HepG2 (cell line): ENCODE measurements around the gene MMP28. TPM values are rescaled to one million over a fixed set of nuclear protein-coding genes. Genes with fewer than 3 reads are reported as not detected.

Source experiments
- CREB3 ChIP-seq: sonication (generic); formaldehyde crosslinking; IDR thresholded peaks from 2 replicates; pipeline ENCODE4 v1.5.0; 2020; ENCODE audit warnings: missing genetic modification reagents
- ELF4 ChIP-seq: sonication (generic); formaldehyde crosslinking; IDR thresholded peaks from 2 replicates; pipeline ENCODE4 v1.5.0; 2020; ENCODE audit warnings: missing genetic modification reagents, mild to moderate bottlenecking, moderate library complexity, borderline replicate concordance
- GLI4 ChIP-seq: sonication (generic); formaldehyde crosslinking; IDR thresholded peaks from 2 replicates; pipeline ENCODE4 v1.5.1; 2020; ENCODE audit warnings: missing genetic modification reagents, mild to moderate bottlenecking, moderate library complexity, borderline replicate concordance
- GTF2F1 ChIP-seq: fragments of 150-350 bp; IDR thresholded peaks from 2 replicates; pipeline ENCODE4 v1.6.1; 2014; ENCODE audit warnings: low read length
- RCOR2 ChIP-seq: IDR thresholded peaks from 2 replicates; pipeline ENCODE4 v1.6.1; 2016; ENCODE audit warnings: missing biosample characterization, missing genetic modification reagents
- REL ChIP-seq: sonication (generic); formaldehyde crosslinking; conservative IDR thresholded peaks from 2 replicates; pipeline ENCODE4 v1.8.0; 2022; ENCODE audit warnings: mild to moderate bottlenecking, missing genetic modification reagents, moderate library complexity
- SYNCRIP ChIP-seq: fragments of 200-400 bp; formaldehyde crosslinking; IDR thresholded peaks from 2 replicates; pipeline ENCODE4 v1.6.1; 2018; ENCODE audit warnings: mild to moderate bottlenecking, low read depth, low read length; ENCODE audit not compliant: insufficient read depth
- ZBTB33 ChIP-seq: sonication (generic); formaldehyde crosslinking; IDR thresholded peaks from 2 replicates; pipeline ENCODE4 v1.4.0; 2020; ENCODE audit warnings: missing genetic modification reagents
- ZEB1 ChIP-seq: IDR thresholded peaks from 2 replicates; pipeline ENCODE4 v1.6.1; 2012; ENCODE audit warnings: mild to moderate bottlenecking, low read depth, inconsistent platforms; ENCODE audit not compliant: insufficient replicate concordance
- ZFP91 ChIP-seq: sonication (generic); formaldehyde crosslinking; IDR thresholded peaks from 2 replicates; pipeline ENCODE4 v1.9.0; 2022; ENCODE audit warnings: missing genetic modification reagents, mild to moderate bottlenecking, borderline replicate concordance
- ZNF18 ChIP-seq: sonication (generic); formaldehyde crosslinking; IDR thresholded peaks from 2 replicates; pipeline ENCODE4 v1.8.0; 2022; ENCODE audit warnings: mild to moderate bottlenecking, missing genetic modification reagents; ENCODE audit not compliant: insufficient replicate concordance
- ZNF274 ChIP-seq: sonication (generic); formaldehyde crosslinking; IDR thresholded peaks from 2 replicates; pipeline ENCODE4 v1.5.1; 2020; ENCODE audit warnings: mild to moderate bottlenecking, missing genetic modification reagents
- ZNF280B ChIP-seq: sonication (generic); formaldehyde crosslinking; IDR thresholded peaks from 2 replicates; pipeline ENCODE4 v1.5.0; 2020; ENCODE audit warnings: missing genetic modification reagents, mild to moderate bottlenecking, borderline replicate concordance
- ZNF296 ChIP-seq: sonication (generic); formaldehyde crosslinking; conservative IDR thresholded peaks from 2 replicates; pipeline ENCODE4 v1.5.0; 2020; ENCODE audit warnings: mild to moderate bottlenecking, missing genetic modification reagents
- ZNF33A ChIP-seq: sonication (generic); formaldehyde crosslinking; IDR thresholded peaks from 2 replicates; pipeline ENCODE4 v1.5.1; 2020; ENCODE audit warnings: missing genetic modification reagents, mild to moderate bottlenecking, moderate library complexity, borderline replicate concordance
- ZNF382 ChIP-seq: sonication (generic); formaldehyde crosslinking; IDR thresholded peaks from 2 replicates; pipeline ENCODE4 v1.5.0; 2020; ENCODE audit warnings: missing genetic modification reagents, mild to moderate bottlenecking, borderline replicate concordance
- ZNF543 ChIP-seq: sonication (generic); formaldehyde crosslinking; IDR thresholded peaks from 2 replicates; pipeline ENCODE4 v1.4.0; 2020; ENCODE audit warnings: mild to moderate bottlenecking, missing genetic modification reagents
- ZNF781 ChIP-seq: sonication (generic); formaldehyde crosslinking; IDR thresholded peaks from 2 replicates; pipeline ENCODE4 v1.5.1; 2020; ENCODE audit warnings: borderline replicate concordance, mild to moderate bottlenecking, missing genetic modification reagents; ENCODE audit errors: not compliant biosample characterization
- ZNF792 ChIP-seq: IDR thresholded peaks from 2 replicates; pipeline ENCODE4 v1.6.1; 2016
- polyA plus RNA-seq, 8 experiments: library from polyadenylated mRNA; depleted of rRNA in 3 of 8; stranded (reverse) in 7 of 8; unstranded in 1 of 8; fragments of >200 nt; fragmentation: Illumina TruSeq in 4 of 8; extraction: Trizol in 4 of 8; gene quantifications; 2 replicates each; pipeline versions ENCODE4 v1.2.1 to v1.2.3, GENCODE V29; 2011 to 2016; ENCODE audit warnings: low read depth in 4 of 8, missing spikeins in 1 of 8, mixed read lengths in 1 of 8; ENCODE audit not compliant: insufficient read depth in 1 of 8
- total RNA-seq, 5 experiments: library from RNA; depleted of rRNA; stranded (reverse); fragments of >200 nt; fragmentation: Illumina TruSeq; extraction: Trizol; gene quantifications; 2 replicates each; pipeline ENCODE4 v1.2.3, GENCODE V29; 2016; ENCODE audit warnings: low read depth in 1 of 5

The MMP28 gene
- total and polyA plus RNA-seq, 2 of the 13 experiments (the other 11 are each of a cell fraction or from before 2014, with no cell fraction given) = not detected

- no peak for TF ChIP-seq ZBTB33 (CRISPR knock-in tag)
- peak; percentile 61; the same call in 1 of the 2 replicates for TF ChIP-seq ZNF792
- TF ChIP-seq CREB3 (CRISPR knock-in tag) = peak; percentile 93
- no peak for TF ChIP-seq ELF4 (CRISPR knock-in tag)
- TF ChIP-seq ZNF781 (CRISPR knock-in tag) = no peak
- TF ChIP-seq SYNCRIP = no peak
- peak; percentile 88 for TF ChIP-seq ZNF18 (CRISPR knock-in tag)
- no peak for TF ChIP-seq RCOR2 (CRISPR knock-in tag)
- TF ChIP-seq ZNF296 (CRISPR knock-in tag) = no peak
- no peak for TF ChIP-seq GTF2F1
- TF ChIP-seq ZNF280B (CRISPR knock-in tag) = peak; percentile 40; the same call in 1 of the 2 replicates
- peak; percentile 57; the same call in 1 of the 2 replicates for TF ChIP-seq GLI4 (CRISPR knock-in tag)
- no peak for TF ChIP-seq ZEB1
- no peak for TF ChIP-seq ZNF33A (CRISPR knock-in tag)
- no peak for TF ChIP-seq REL (CRISPR knock-in tag)
- peak; percentile 61 for TF ChIP-seq ZNF543 (CRISPR knock-in tag)
- no peak for TF ChIP-seq ZNF382 (CRISPR knock-in tag)
- TF ChIP-seq ZFP91 (CRISPR knock-in tag) = peak; percentile 87
- no peak; the same call in 1 of the 2 replicates for TF ChIP-seq ZNF274 (CRISPR knock-in tag)
These were observed 31.1 kb downstream of the MMP28 start (continued) for GRCh38 chr17:35764123-35764991.
